ENCODE measurements around the gene BEND6. TPM values are rescaled to one million over a fixed set of nuclear protein-coding genes. Genes with fewer than 3 reads are reported as not detected.

Gene BEND6
- total RNA-seq, 1 experiment from 2014 or later, result 1.4 TPM

DNA sequence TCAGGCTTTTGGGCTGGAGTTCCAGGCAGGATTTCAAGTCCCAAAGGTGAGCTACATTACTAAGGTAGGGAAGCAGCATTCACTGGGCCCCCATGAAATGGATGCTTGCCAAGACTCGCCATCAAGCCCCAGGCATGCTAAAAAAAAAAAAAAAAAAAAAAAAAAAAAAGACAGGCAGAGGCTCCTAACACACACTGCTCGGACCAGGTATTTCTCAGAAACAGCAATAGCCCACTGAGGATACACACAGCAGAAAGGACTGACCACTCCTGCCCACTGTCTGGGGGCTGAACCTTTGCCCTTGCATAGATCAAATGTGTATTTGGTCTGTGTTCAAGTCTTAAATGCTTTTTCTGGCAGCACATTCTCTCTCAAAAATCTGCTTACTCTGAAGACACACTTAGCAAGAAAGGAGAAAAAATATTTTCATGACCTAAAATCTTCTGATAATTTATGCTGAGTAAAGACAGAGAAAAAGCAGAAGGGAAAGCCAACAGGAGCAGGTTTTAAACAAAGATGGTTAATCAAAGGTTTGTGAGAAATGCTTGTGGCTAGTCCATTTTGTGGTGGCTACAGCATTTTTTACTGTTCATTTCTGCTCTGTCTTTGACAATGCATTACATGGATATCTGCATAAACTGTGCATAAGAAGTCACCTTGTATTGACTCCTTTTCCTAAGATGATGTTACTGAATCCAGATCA is 37.9 kb upstream of the BEND6 start:
- no peaks in the 10 kb centered on the region for H4K20me1 ChIP-seq (ENCODE audit: control insufficient read depth, insufficient read depth, insufficient read length)
- H3K56ac ChIP-seq (ENCODE audit: insufficient read length, low read depth, low read length), result no peak overlapping the region
- H3T11ph ChIP-seq (ENCODE audit: low read length), result no peak overlapping the region
- no peak for DNase-seq
- H3K27ac ChIP-seq (ENCODE audit: insufficient read length, low read depth, low read length), result no peak overlapping the region
- no peak overlapping the region for H2BK20ac ChIP-seq (ENCODE audit: low read depth, low read length, poor library complexity, severe bottlenecking)
- no peak overlapping the region for H3K4me2 ChIP-seq (ENCODE audit: insufficient read depth, insufficient read length, low read length)
- no peak overlapping the region for H3K4ac ChIP-seq (ENCODE audit: low read depth, low read length)
- H3K9me3 ChIP-seq (ENCODE audit: control insufficient read depth, low read depth, low read length), result no peaks in the 10 kb centered on the region
- H4K5ac ChIP-seq (ENCODE audit: insufficient read length, low read depth, low read length), result no peak overlapping the region
- no peak overlapping the region for H2BK12ac ChIP-seq (ENCODE audit: insufficient read length, low read depth, low read length)
- no peak overlapping the region for H4K91ac ChIP-seq (ENCODE audit: insufficient read length, low read depth, low read length)
- no peak overlapping the region for H3K23ac ChIP-seq (ENCODE audit: insufficient read length, low read depth, low read length)
- no peak overlapping the region for H3K4me3 Mint-ChIP-seq
- H3K9me3 Mint-ChIP-seq, result no peaks in the 10 kb centered on the region
- H3K79me1 ChIP-seq (ENCODE audit: insufficient read depth, low read depth, low read length, poor library complexity, severe bottlenecking), result no peaks in the 10 kb centered on the region
- H3K79me2 ChIP-seq (ENCODE audit: insufficient read depth, low read length), result no peaks in the 10 kb centered on the region
- H3K14ac ChIP-seq (ENCODE audit: insufficient read depth, low read length), result no peak overlapping the region
- no peak overlapping the region for H2AFZ ChIP-seq (ENCODE audit: low read length)
- H3K27ac Mint-ChIP-seq, result no peak overlapping the region
- H3K4me1 ChIP-seq (ENCODE audit: insufficient read depth, low read length), result peaks cover 4% of the 10 kb centered on the region; the same call in 1 of the 2 replicates
- H3K18ac ChIP-seq (ENCODE audit: insufficient read length, low read depth, low read length), result no peak overlapping the region
- peaks cover 11 to 12% of the 10 kb centered on the region in 2 experiments for H3K4me1 Mint-ChIP-seq
- no peak for TF ChIP-seq CTCF (conservative IDR thresholded peaks at IDR 0.05)
- WGBS (ENCODE audit: extremely low coverage, insufficient read length, low lambda C conversion rate), result no CpG with 5 or more reads among the region's 2 CpGs
- no peak overlapping the region for H2AK5ac ChIP-seq (ENCODE audit: insufficient read length, low read length)
- no peak overlapping the region for H2BK120ac ChIP-seq (ENCODE audit: low read depth, low read length, poor library complexity, severe bottlenecking)
- H3K27me3 ChIP-seq (ENCODE audit: insufficient read depth, low read length), result no peaks in the 10 kb centered on the region
- H3K23me2 ChIP-seq (ENCODE audit: insufficient read length, low read depth, low read length, poor library complexity, severe bottlenecking), result no peaks in the 10 kb centered on the region
- H3K27me3 Mint-ChIP-seq (ENCODE audit: low read depth), result no peaks in the 10 kb centered on the region
- no peak overlapping the region for H2BK15ac ChIP-seq (ENCODE audit: low read depth, low read length)
- H4K8ac ChIP-seq (replicated peaks; ENCODE audit: insufficient read length, low read depth, low read length), result no peak overlapping the region
- no peak overlapping the region for H3K9ac ChIP-seq (ENCODE audit: extremely low read depth, insufficient read length, low read length)
- H2BK5ac ChIP-seq (ENCODE audit: insufficient read length, low read length), result no peak overlapping the region
- no peaks in the 10 kb centered on the region for H3K36me3 Mint-ChIP-seq (ENCODE audit: insufficient read depth in 1 of 3, low read depth in 3 of 3)
